Measurements from ENCODE around the gene KRT74. TPM values are rescaled to one million over a fixed set of nuclear protein-coding genes. Genes with fewer than 3 reads are reported as not detected.

Gene KRT74
- total and polyA plus RNA-seq, 9 donors, result not detected

DNA sequence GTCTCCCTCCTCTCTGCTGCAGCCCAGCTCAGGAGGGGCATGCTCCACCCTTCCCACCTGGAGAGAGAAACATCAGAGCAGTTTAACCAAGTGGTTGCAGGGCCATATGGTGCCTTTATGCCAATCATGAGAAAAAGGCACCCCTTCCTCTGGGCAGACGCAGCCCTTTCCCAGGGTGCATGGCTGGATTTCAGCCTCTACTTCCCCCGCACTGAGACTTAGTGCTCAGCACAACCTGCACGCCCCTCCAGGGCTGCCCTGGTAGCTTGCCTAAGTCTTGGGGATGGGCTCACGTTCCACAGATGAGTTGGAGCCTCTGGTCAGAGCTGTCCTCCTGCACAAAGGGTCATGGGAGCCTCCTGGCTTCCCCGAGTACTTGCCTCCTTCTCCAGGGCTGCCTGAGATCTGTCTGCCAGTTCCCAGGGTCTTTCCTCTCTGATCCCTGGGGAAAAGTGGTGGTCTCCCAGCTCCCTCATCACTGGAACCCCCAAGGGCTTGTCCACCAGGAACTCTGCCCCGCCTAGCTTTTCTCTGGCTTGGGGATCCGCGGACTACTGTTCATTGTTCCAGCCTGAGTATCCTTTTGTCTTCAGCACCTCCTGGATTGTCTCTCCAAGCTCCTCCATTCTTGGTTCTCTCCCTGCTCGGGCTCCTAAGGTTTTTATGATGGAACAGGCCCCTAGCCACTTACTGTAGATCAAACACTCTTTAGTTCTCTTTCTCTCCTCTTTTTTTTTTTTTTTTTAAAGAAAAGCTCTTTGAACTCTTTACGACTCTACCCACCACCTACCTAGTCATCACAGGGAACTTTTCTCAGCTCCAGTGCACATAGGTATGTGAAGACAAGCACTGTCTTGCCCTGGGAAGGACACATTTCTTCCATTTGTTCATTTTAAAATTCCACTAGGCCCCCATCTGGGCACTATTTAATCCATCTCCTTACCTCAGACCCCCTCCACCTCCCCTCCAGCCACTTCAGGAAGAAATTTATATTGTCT is 6.1 kb upstream of the KRT74 start:
- no peaks in the 10 kb centered on the region for H3K27me3 ChIP-seq
- H3K4me3 ChIP-seq, result no peak overlapping the region
- no peaks in the 10 kb centered on the region for H3K4me1 ChIP-seq (ENCODE audit: insufficient read depth)
- TF ChIP-seq POLR2A (IDR thresholded peaks at IDR 0.05) (no peak), CTCF (IDR thresholded peaks at IDR 0.05) (no peak), EP300 (IDR thresholded peaks at IDR 0.05) (no peak)
- no peak for DNase-seq
- H3K9me3 ChIP-seq, result no peaks in the 10 kb centered on the region
- H3K27ac ChIP-seq, result no peak overlapping the region
- no peaks in the 10 kb centered on the region for H3K36me3 ChIP-seq
- WGBS, 3 donors, result 54 to 67% (median 55%) methylated on average over 10 of the region's 10 CpGs
- intact Hi-C loops (cut with DNase I), result loop anchor here in 1 of 4 donors (10.0 kb wide), 1 partner anchor 215 kb away; the partner anchor contains the start of gene KRT85

DNA sequence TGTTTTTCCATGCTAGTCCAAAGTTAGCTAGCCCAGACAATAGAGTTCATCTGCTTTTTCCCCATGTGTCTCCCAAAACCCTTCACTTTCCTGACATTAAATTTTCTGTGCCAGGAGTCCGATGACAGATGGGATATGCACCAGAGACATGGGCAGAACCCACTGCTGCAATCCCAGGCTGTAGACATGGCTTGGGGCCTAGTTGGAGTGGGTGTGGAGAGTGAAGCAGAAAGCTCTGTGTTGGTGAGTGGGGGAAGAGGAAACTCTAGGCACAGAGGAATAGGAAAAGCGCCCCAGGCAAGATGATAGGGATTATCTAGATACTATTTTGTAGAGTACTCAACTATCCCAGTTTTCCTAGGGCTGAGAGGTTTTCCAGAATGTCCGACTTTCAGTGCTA is 4.8 kb upstream of the KRT74 start:
- intact Hi-C loops (cut with DNase I), result loop anchor here in 1 of 4 donors (10.0 kb wide), 1 partner anchor 214 kb away; the partner anchor contains the start of gene KRT85
- no peak overlapping the region for H3K27ac ChIP-seq
- H3K36me3 ChIP-seq, result no peaks in the 10 kb centered on the region
- H3K4me3 ChIP-seq, result no peak overlapping the region
- no peak for DNase-seq
- whole genome bisulfite sequencing, 3 donors, result 82 to 89% (median 83%) methylated on average over 3 of the region's 3 CpGs
- H3K9me3 ChIP-seq, result no peaks in the 10 kb centered on the region
- no peaks in the 10 kb centered on the region for H3K4me1 ChIP-seq (ENCODE audit: insufficient read depth)
- no peaks in the 10 kb centered on the region for H3K27me3 ChIP-seq
- no peak for TF ChIP-seq CTCF (IDR thresholded peaks at IDR 0.05)
- TF ChIP-seq POLR2A (IDR thresholded peaks at IDR 0.05), result no peak
- TF ChIP-seq EP300 (IDR thresholded peaks at IDR 0.05), result no peak

DNA sequence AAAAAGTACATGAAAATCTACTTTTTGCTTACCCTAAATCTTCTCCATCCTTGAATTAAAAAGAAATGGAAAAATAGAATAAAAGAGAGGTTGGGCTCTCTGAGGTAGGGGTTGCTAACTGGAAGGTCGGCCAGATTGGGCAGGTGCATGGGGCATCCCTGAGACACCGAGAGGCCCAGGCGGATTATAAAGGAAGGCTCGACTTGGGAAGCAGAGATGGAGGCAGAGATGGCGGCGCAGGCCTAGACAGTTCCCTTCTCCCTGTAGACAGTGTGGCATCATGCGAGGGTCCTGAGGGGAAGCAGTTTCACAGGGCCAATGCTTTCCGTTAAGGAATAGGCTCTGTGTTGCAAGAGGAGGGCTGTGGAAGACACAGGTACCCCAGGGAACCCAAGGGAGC is 3.7 kb upstream of the KRT74 start:
- TF ChIP-seq POLR2A (IDR thresholded peaks at IDR 0.05) (no peak), EP300 (IDR thresholded peaks at IDR 0.05) (no peak), CTCF (IDR thresholded peaks at IDR 0.05) (no peak)
- DNase-seq, result no peak
- Histone ChIP-seq H3K27me3 (no peaks in the 10 kb centered on the region), H3K9me3 (no peaks in the 10 kb centered on the region), H3K4me3 (no peak overlapping the region), H3K4me1 (ENCODE audit: insufficient read depth) (no peaks in the 10 kb centered on the region), H3K36me3 (no peaks in the 10 kb centered on the region), H3K27ac (no peak overlapping the region)
- intact Hi-C loops (cut with DNase I), result loop anchor here in 1 of 4 donors (10.0 kb wide), 1 partner anchor 213 kb away; the partner anchor contains the start of gene KRT85
- 90 to 92% (median 90%) methylated on average over 8 of the region's 8 CpGs for WGBS, 3 donors

DNA sequence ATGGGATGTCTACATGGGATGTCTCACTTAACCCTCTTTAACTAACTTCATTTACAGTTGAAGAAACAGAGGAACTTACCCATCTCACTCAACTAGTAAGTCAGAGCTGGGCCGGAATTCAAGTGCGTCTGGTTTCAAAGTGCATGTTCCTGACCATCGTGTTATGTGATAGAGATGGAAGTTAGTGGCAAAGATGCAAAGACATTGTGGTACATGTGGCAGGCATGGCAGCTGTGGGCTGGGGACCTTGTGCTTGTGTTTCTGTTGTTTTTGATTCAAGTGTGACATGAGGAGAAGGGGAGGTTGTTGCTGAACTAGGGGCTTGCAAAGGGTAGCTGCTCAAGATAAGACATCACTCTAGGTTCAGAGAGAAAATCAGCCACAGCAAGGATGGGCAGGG is 2.3 kb upstream of the KRT74 start:
- no peak overlapping the region for H3K4me3 ChIP-seq
- H3K27me3 ChIP-seq, result no peaks in the 10 kb centered on the region
- no peaks in the 10 kb centered on the region for H3K9me3 ChIP-seq
- no peak for TF ChIP-seq POLR2A (IDR thresholded peaks at IDR 0.05)
- TF ChIP-seq EP300 (IDR thresholded peaks at IDR 0.05), result no peak
- TF ChIP-seq CTCF (IDR thresholded peaks at IDR 0.05), result no peak
- H3K4me1 ChIP-seq (ENCODE audit: insufficient read depth), result no peaks in the 10 kb centered on the region
- intact Hi-C loops (cut with DNase I), result loop anchor here in 1 of 4 donors (10.0 kb wide), 1 partner anchor 211 kb away; the partner anchor contains the start of gene KRT85
- H3K36me3 ChIP-seq, result no peaks in the 10 kb centered on the region
- no peak for DNase-seq
- WGBS, 3 donors, result 76 to 98% (median 93%) methylated on average over 3 of the region's 3 CpGs
- no peak overlapping the region for H3K27ac ChIP-seq
